Measurements from ENCODE around the gene SUB1.
"Not testable (repeated sequence)": the region's sequence is repeated elsewhere in the genome, so short reads cannot be mapped to it uniquely, and the experiment has no call there.

Gene SUB1

GRCh38 chr5:32601623-32602295 is 16.4 kb downstream of the SUB1 start:
- DNase-seq, result no peak

- no peak for DNase-seq
Observed at GRCh38 chr5:32602906-32603305, 17.5 kb downstream of the SUB1 start.

- no peak for DNase-seq
Observed at GRCh38 chr5:32604800-32605765, 19.7 kb downstream of the SUB1 start.

GRCh38 chr5:32605766-32606152 is 20.4 kb downstream of the SUB1 start:
- DNase-seq, result no peak

DNA sequence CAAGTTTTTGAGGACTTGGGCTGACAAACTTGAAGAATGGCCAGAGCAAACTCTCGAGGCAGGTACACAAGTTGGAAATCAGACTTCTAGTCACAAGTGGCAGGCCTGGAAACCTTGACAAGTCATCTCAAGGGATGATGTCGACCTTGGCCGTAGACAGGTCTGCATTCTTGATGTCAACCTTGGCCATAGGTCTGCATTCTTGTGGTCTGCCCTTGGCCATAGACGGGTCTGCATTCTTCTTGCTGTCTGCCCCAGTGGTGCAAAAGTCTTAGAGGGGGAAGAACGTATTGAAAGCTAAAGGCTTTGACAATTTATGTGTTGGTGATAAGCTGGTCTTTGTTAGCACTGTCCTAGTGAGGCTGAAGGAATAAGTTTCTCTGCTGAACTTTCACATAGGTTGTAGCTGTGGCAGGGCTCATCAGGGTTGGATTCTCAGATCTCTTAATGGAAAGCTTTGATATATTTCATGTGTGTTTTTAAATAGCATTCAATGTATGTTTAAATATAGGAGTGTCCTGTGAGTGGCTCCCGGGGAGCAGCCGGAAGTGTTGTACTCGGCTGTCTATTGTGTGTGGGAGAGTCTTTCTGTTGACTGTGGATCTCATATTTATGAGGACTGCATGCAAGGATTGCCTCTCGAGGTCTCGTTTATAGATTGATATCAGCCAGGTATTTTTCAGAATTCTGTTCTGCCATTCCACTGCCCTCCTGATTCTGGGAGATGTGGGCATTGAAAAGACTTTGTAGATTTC is 27.0 kb downstream of the SUB1 start:
- DNase-seq, result no peak

DNA sequence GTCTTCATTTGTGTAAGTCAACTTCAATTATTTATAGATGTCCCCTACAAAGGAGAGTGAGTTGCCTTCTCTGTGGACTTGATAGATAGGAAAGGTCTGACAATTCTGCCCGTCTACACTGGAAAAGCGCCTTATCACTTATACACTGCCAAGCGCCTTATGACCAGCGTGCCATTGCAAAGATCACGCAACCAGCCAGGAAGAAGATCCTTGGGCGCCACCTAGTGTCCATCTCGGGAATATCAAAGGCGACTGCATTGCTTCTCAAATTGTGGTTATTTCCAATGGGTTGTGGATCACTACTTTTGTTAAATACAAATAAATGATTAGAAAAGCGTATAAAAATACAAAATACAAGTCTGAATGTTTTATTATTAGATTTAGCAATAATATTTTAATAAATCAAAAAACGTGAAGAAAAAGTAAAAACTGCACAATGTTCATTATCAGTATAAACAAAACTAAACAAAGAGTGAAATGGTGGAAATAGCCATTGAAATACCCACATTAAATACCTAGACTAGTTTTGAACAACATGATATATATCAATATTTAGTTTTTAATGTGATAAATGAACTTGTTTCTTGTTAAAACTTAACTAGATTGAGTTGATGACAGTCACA is 27.8 kb downstream of the SUB1 start:
- peak; percentile 90 to 91 for DNase-seq

DNA sequence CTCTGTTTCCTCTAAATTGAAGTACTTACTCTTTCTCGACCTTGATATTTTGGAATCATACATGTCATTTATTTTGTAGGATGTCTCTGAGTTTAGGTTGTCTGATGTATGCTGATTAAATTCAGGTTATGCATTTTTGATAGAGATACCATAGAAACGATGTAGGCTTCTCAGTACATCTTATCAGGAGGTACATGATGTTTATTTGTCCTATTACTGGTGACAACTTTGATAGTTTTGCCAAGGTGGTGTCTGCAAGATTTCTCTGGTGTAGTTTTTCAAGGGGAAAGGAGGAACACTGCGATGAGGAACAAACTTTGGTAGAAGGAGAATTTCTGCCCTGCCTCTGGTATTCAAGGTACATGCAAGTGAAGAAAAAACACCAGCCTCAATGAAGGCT is 29.9 kb downstream of the SUB1 start:
- no peak for DNase-seq

- no peak for DNase-seq
Observed at GRCh38 chr5:32618962-32619361, 33.6 kb downstream of the SUB1 start.

- no peak for DNase-seq
Observed at GRCh38 chr5:32621256-32621655, 35.9 kb downstream of the SUB1 start.

DNA sequence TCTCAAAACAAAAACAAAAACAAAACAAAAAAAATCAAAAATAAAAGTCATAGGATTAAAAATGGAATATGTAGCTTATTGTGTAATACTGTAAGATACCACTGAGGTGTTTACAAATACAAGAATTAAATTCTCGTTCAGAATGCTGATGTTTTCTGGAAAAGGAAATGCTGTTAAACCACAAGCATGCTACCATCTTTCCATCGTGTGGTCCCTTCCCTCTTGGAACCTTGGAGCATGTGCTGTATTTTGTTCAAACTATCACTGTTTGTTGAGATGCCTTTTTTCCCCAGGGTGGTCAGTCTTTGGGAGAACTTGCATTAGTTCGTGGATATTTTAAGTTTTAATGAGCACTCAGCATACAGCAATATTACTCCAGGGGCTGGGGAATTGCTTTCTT is 39.7 kb downstream of the SUB1 start:
- no peak for DNase-seq

GRCh38 chr5:32625547-32625946 is 40.2 kb downstream of the SUB1 start:
- no peak for DNase-seq

DNA sequence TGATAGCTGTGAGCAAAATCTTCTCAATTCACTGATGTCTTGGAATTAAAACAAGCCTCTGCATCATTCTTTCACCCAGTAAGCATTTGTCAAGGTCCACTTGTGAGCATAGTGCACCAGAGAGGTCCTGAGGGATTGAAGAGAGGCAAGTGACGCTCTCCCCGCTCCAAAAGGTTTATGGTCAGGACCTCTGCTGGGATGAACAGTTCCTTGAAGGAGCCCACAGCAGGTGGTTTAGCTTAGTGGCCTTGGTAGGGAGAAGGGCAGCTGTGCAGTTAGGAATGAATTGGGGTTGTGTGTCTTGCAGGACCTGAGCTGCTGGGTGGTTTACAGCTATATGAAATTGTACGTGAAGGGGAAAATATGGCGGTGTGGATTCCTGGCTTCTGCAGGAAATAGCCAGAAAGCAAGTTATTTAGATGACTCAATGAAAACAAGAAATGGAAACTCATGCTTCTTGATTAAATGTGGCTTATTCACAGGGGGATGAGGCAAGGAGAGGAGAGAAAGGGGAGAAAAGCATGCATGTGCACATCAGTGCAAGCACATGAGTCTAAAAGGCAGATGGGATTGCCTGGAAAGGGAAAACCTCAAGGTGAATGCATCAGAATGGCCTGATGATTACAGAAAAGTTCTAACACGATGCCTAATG is 42.0 kb downstream of the SUB1 start:
- no peak for DNase-seq

GRCh38 chr5:32628049-32628844 is 42.9 kb downstream of the SUB1 start:
- DNase-seq, result no peak

GRCh38 chr5:32630867-32631491 is 45.6 kb downstream of the SUB1 start:
- no peak for DNase-seq

GRCh38 chr5:32633017-32633416 is 47.7 kb downstream of the SUB1 start:
- DNase-seq, result not testable (repeated sequence)

DNA sequence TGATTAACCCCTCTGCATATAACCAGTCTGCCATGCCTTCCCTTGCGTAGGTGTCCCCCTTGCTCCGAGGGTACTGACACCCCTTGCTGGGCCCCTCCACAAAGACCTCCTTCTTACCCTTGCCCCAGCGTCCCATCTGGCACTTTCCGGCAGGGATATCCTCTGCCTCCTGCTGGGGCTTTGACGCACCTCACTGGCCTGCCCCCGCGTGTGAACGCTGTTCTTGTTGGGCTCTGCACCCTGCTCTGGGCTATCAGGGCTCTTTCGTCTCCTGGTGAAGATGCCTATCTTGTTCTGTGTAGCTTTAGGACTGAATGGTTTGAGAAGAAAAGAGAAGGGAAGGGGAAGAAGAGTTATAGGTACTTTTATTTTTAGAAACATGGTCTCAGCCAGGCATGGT is 53.0 kb downstream of the SUB1 start:
- DNase-seq, result no peak

DNA sequence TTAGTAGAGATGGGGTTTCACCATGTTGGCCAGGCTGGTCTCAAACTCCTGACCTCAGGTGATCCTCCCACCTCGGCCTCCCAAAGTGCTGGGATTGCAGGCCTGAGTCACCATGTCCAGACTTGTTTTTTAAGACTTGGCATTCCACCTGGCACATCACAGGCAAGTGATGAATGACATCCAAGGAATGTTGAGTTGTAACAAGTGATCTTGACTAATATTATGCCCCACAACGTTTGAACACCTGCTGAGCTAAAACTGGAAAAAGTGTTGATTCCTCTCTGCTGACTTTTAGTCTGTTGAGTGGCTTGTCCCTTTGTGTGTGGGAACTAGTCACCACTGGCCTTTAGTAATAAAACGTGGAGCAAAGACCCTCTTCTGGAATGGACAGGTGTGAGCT is 54.6 kb downstream of the SUB1 start:
- DNase-seq, result no peak

GRCh38 chr5:32642276-32643002 is 57.1 kb downstream of the SUB1 start:
- no peak for DNase-seq

- DNase-seq, result no peak
Observed at GRCh38 chr5:32645246-32645645, 59.9 kb downstream of the SUB1 start.

Measured in stimulated activated CD4-positive, alpha-beta T cell treated with anti-CD3 and anti-CD28 coated beads, Interleukin-2, amount 100 ng/mL, for 48 hours (primary cell).